Measurements from ENCODE around the gene KRT17.

KRT17 gene

DNA sequence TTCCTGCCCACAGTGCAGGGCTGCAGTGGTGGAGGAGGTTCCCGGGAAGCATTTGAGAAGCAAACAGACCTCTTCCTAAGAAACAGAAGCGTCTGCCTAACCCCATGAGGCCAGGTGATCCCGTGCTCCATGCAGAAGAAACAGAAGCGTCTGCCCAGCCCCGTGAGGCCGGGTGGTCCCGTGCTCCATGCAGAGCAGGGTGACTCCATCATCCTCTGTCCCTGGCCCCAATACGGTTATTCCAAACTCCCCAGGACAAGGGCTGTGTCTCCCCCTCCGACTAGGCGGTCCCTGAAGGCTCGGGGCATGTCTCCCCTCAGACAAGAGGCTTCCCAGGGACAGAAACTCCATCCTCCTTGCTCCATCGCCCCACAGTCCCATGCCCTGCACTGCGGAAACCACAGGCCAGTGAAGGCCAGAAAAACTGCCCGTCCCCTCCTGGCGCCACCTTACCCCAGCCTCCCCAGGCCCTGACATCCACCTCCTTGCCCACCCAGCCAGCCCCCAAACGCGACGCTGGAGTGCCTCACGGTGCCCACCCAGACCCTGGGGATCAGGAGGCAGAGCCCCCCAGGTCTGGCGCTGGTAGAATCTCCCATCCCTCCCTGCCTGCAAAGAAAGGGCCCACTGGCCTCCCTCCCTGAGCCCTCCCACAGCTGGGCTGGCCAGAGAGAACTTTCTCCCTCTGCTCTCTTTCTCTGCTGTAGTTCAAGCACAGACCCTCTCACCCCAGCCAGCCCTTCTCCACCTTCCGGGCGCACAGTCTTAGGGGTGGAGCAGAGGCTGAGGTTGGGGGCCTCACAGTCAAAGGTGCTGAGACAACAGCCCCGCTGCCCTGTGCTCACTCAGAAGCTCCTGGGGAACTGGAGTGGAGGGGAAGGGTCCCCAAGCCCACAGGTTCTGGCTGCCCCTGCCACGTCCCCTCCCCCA lies 30.6 kb upstream of the KRT17 start:
- TF ChIP-seq EZH2 (IDR thresholded peaks at IDR 0.05; ENCODE audit: borderline replicate concordance, low read depth, low read length, severe bottlenecking) (no peak), CTCF (IDR thresholded peaks at IDR 0.05; ENCODE audit: borderline replicate concordance, extremely low read depth, low read length, poor library complexity, severe bottlenecking) (no peak)
- DNase-seq = no peak
- H2AFZ ChIP-seq (ENCODE audit: low read depth, low read length) = no peak overlapping the region
- no peak overlapping the region for H3K9ac ChIP-seq (ENCODE audit: low read depth, low read length)
- no peak overlapping the region for H3K4me3 ChIP-seq (ENCODE audit: low read depth in 1 of 2, low read length in 2 of 2)
- no peak for ATAC-seq (ENCODE audit: insufficient read depth, low read depth)
- no peak overlapping the region for H3K4me2 ChIP-seq (ENCODE audit: insufficient read depth, low read length)
- H3K27ac ChIP-seq (ENCODE audit: low read length) = no peak overlapping the region
- no peaks in the 10 kb centered on the region; the same call in 1 of the 2 replicates for H4K20me1 ChIP-seq (ENCODE audit: insufficient read depth, low read length)
- H3K27me3 ChIP-seq (ENCODE audit: insufficient read depth, low read length, poor library complexity) = no peaks in the 10 kb centered on the region
- H3K79me2 ChIP-seq (ENCODE audit: insufficient read depth, low read length) = no peaks in the 10 kb centered on the region
- no peaks in the 10 kb centered on the region for H3K36me3 ChIP-seq (ENCODE audit: insufficient read depth, low read length)
- H3K9me3 ChIP-seq (ENCODE audit: insufficient read depth, low read length, severe bottlenecking) = no peaks in the 10 kb centered on the region
- no peaks in the 10 kb centered on the region for H3K4me1 ChIP-seq (ENCODE audit: insufficient read depth, low read length)

- Histone ChIP-seq H3K4me3 (ENCODE audit: low read depth in 1 of 2, low read length in 2 of 2) (no peak overlapping the region), H2AFZ (ENCODE audit: low read depth, low read length) (no peak overlapping the region), H3K9me3 (ENCODE audit: insufficient read depth, low read length, severe bottlenecking) (no peaks in the 10 kb centered on the region), H3K27me3 (ENCODE audit: insufficient read depth, low read length, poor library complexity) (no peaks in the 10 kb centered on the region), H3K27ac (ENCODE audit: low read length) (no peak overlapping the region), H4K20me1 (ENCODE audit: insufficient read depth, low read length) (no peaks in the 10 kb centered on the region; the same call in 1 of the 2 replicates), H3K9ac (ENCODE audit: low read depth, low read length) (no peak overlapping the region), H3K4me1 (ENCODE audit: insufficient read depth, low read length) (no peaks in the 10 kb centered on the region), H3K79me2 (ENCODE audit: insufficient read depth, low read length) (no peaks in the 10 kb centered on the region), H3K36me3 (ENCODE audit: insufficient read depth, low read length) (no peaks in the 10 kb centered on the region), H3K4me2 (ENCODE audit: insufficient read depth, low read length) (no peak overlapping the region)
- no peak for TF ChIP-seq EZH2 (IDR thresholded peaks at IDR 0.05; ENCODE audit: borderline replicate concordance, low read depth, low read length, severe bottlenecking)
- DNase-seq (no peak), ATAC-seq (ENCODE audit: insufficient read depth, low read depth) (no peak)
These were observed 29.7 kb upstream of the KRT17 start for GRCh38 chr17:41653892-41654677.

DNA sequence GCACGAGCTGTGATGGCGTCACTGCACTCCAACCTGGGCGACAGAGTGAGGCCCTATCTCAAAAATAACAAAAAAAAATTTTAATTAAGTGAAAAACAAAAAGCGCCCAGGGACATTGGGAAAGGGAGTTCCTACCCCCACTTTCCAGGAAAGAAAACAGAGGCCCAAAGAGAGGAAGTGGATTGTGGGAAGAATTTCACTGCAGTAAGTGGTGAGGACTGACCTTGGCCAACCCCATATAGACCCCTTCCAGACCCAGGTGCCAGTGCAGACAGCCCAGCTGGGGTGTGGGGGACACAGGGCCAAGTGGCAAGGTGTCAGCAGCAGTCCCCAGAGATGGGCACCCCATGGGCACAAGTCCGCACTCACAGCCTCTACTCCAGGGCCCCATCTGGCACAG lies 29.0 kb upstream of the KRT17 start:
- Histone ChIP-seq H3K36me3 (ENCODE audit: insufficient read depth, low read length) (no peaks in the 10 kb centered on the region), H3K27me3 (ENCODE audit: insufficient read depth, low read length, poor library complexity) (no peaks in the 10 kb centered on the region), H3K79me2 (ENCODE audit: insufficient read depth, low read length) (no peaks in the 10 kb centered on the region), H3K27ac (ENCODE audit: low read length) (no peak overlapping the region), H3K4me3 (ENCODE audit: low read depth in 1 of 2, low read length in 2 of 2) (no peak overlapping the region), H3K4me1 (ENCODE audit: insufficient read depth, low read length) (peaks cover 6% of the 10 kb centered on the region), H3K4me2 (ENCODE audit: insufficient read depth, low read length) (no peak overlapping the region), H3K9me3 (ENCODE audit: insufficient read depth, low read length, severe bottlenecking) (no peaks in the 10 kb centered on the region), H4K20me1 (ENCODE audit: insufficient read depth, low read length) (no peaks in the 10 kb centered on the region; the same call in 1 of the 2 replicates), H3K9ac (ENCODE audit: low read depth, low read length) (no peak overlapping the region), H2AFZ (ENCODE audit: low read depth, low read length) (no peak overlapping the region)
- ATAC-seq (ENCODE audit: insufficient read depth, low read depth) (no peak), DNase-seq (no peak)
- TF ChIP-seq CTCF (IDR thresholded peaks at IDR 0.05; ENCODE audit: borderline replicate concordance, extremely low read depth, low read length, poor library complexity, severe bottlenecking) = no peak
- no peak for TF ChIP-seq EZH2 (IDR thresholded peaks at IDR 0.05; ENCODE audit: borderline replicate concordance, low read depth, low read length, severe bottlenecking)
